Liver (tissue), 9 donors: ENCODE measurements around the gene ALDH1B1. TPM values are rescaled to one million over a fixed set of nuclear protein-coding genes. Genes with fewer than 3 reads are reported as not detected.

Source experiments
- DNase-seq: peaks from one replicate; pipeline ENCODE4 v3.0.0-alpha.2; 2017; ENCODE audit warnings: low spot score
- H3K27ac ChIP-seq, 2 donors: one replicate each; pipeline ENCODE4 v1.7.0; 2013; ENCODE audit warnings: inconsistent platforms in 2 of 2, low read length in 2 of 2, control low read depth in 1 of 2, low read depth in 1 of 2, mild to moderate bottlenecking in 1 of 2
- H3K27me3 ChIP-seq, 4 donors: one replicate each; pipeline versions ENCODE4 v1.6.1 to v1.7.0; 2013; ENCODE audit warnings: low read length in 3 of 4, inconsistent platforms in 1 of 4, mild to moderate bottlenecking in 1 of 4, moderate library complexity in 1 of 4; ENCODE audit not compliant: control insufficient read depth in 4 of 4, insufficient read depth in 4 of 4
- H3K36me3 ChIP-seq, 4 donors: one replicate each; pipeline versions ENCODE4 v1.6.1 to v1.7.0; 2013; ENCODE audit warnings: low read length in 3 of 4, mild to moderate bottlenecking in 3 of 4, low read depth in 1 of 4, moderate library complexity in 1 of 4; ENCODE audit not compliant: control insufficient read depth in 4 of 4, insufficient read depth in 3 of 4
- H3K4me1 ChIP-seq, 4 donors: one replicate each; pipeline versions ENCODE4 v1.6.1 to v1.7.0; 2013; ENCODE audit warnings: low read length in 3 of 4, mild to moderate bottlenecking in 3 of 4, moderate library complexity in 1 of 4; ENCODE audit not compliant: control insufficient read depth in 4 of 4, insufficient read depth in 4 of 4
- H3K4me3 ChIP-seq, 3 donors: one replicate each; pipeline versions ENCODE4 v1.6.1 to v1.7.0; 2013; ENCODE audit warnings: low read length in 3 of 3, control low read depth in 1 of 3, low read depth in 1 of 3, mild to moderate bottlenecking in 1 of 3
- H3K9ac ChIP-seq, 2 donors: one replicate each; pipeline ENCODE4 v1.7.0; 2013; ENCODE audit warnings: low read length in 2 of 2, mild to moderate bottlenecking in 2 of 2, moderate library complexity in 2 of 2, control low read depth in 1 of 2, low read depth in 1 of 2
- H3K9me3 ChIP-seq, 4 donors: one replicate each; pipeline versions ENCODE4 v1.6.1 to v1.7.0; 2013; ENCODE audit warnings: low read length in 3 of 4; ENCODE audit not compliant: control insufficient read depth in 4 of 4
- EGR1 ChIP-seq, 2 donors: IDR thresholded peaks; 2 replicates each; pipeline ENCODE4 v1.6.1; 2016 to 2018; ENCODE audit warnings: antibody characterized with exemption in 2 of 2, low read depth in 2 of 2
- FOXA2 ChIP-seq: IDR thresholded peaks from 2 replicates; pipeline ENCODE4 v1.6.1; 2016; ENCODE audit warnings: antibody characterized with exemption
- GABPA ChIP-seq, 2 donors: IDR thresholded peaks in 1 of 2; conservative IDR thresholded peaks in 1 of 2; 2 replicates each; pipeline ENCODE4 v1.6.1; 2016; ENCODE audit warnings: antibody characterized with exemption in 2 of 2, mild to moderate bottlenecking in 1 of 2, moderate library complexity in 1 of 2
- HNF4G ChIP-seq: IDR thresholded peaks from 2 replicates; pipeline ENCODE4 v1.6.1; 2016; ENCODE audit warnings: antibody characterized with exemption
- JUND ChIP-seq, 2 donors: IDR thresholded peaks; 2 replicates each; pipeline ENCODE4 v1.6.1; 2016; ENCODE audit warnings: antibody characterized with exemption in 2 of 2
- RAD21 ChIP-seq, 2 donors: IDR thresholded peaks; 2 replicates each; pipeline ENCODE4 v1.6.1; 2016; ENCODE audit warnings: antibody characterized with exemption in 2 of 2, mild to moderate bottlenecking in 2 of 2
- SP1 ChIP-seq: IDR thresholded peaks from 2 replicates; pipeline ENCODE4 v1.6.1; 2018; ENCODE audit warnings: antibody characterized with exemption, mild to moderate bottlenecking
- TAF1 ChIP-seq: conservative IDR thresholded peaks from 2 replicates; pipeline ENCODE4 v1.6.1; 2016; ENCODE audit warnings: antibody characterized with exemption, mild to moderate bottlenecking
- YY1 ChIP-seq: IDR thresholded peaks from 2 replicates; pipeline ENCODE4 v1.6.1; 2016; ENCODE audit warnings: antibody characterized with exemption, mild to moderate bottlenecking
- WGBS: extraction: QIAGEN DNeasy Blood & Tissue Kit; methylation state at CpG from one replicate; pipeline ENCODE4 v1.1.7; 2013; 5-methylcytosine and 5-hydroxymethylcytosine counted together
- polyA plus RNA-seq, 2 donors: library from polyadenylated mRNA; stranded (reverse) in 1 of 2; unstranded in 1 of 2; fragments of 200-250 nt in 1 of 2; fragments of >200 nt in 1 of 2; fragmentation: Nextera tagmentation in 1 of 2; extraction: Ambion mirVana in 1 of 2; gene quantifications; one replicate each; pipeline versions ENCODE4 v1.2.1 to v1.2.3, GENCODE V29; 2013 to 2015
- total RNA-seq, 2 donors: library from RNA; depleted of rRNA; stranded (reverse); fragments of >200 nt; gene quantifications; one replicate each; pipeline ENCODE4 v1.2.3, GENCODE V29; 2014
- TF ChIP-seq, protein P1 (sequence below): fragments of 150-350 bp; IDR thresholded peaks from 2 replicates; pipeline ENCODE4 v1.5.1; 2017; ENCODE audit warnings: improper control_type of control experiment, low read depth, low read length; ENCODE audit not compliant: missing input control
- TF ChIP-seq, protein P2 (sequence below): IDR thresholded peaks from 2 replicates; pipeline ENCODE4 v1.6.1; 2016; ENCODE audit warnings: antibody characterized with exemption
- TF ChIP-seq, protein P3 (sequence below): IDR thresholded peaks from 2 replicates; pipeline ENCODE4 v1.6.1; 2016; ENCODE audit warnings: antibody characterized with exemption
- TF ChIP-seq, protein P4 (sequence below): IDR thresholded peaks from 2 replicates; pipeline ENCODE4 v1.6.1; 2016; ENCODE audit warnings: antibody characterized with exemption
- donor health status: healthy.
- donor health status: healthy.
- donor health status: healthy.
- donor health status: healthy.
- donor health status: healthy.

Gene ALDH1B1
- total and polyA plus RNA-seq, 4 donors: 18.9 to 73.9 (median 52.6) TPM

DNA sequence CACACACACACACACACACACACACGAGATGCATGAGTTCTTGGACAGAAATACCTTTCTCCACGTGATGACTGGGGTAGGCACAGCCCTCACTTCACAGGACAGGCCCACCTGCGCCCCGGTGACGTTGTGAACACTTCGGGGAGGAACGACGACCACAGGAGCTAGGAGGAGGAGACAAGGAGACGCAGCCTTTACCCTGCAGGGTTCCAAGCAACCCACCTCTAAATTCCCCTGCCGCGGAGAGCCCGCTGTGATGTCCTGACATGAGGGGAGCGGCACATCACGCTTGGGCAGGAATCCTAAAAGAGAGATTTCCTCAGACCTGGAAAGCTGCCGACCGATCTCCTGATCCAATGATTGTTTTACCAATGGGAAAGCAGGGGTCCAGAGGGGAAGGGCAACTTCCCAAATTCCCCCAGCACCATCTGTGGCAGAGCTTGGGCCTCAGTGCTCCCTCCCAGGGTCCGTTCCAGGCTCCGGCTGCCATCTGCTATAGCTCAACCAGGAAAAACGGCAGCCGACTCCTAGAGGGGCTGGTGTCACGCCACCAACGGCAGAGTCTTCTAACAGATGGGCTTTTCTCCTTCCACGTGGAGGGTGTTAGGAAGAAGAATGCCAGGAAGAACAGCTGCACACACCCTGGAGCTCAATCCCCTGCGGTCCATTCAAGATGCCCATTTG is 21.7 kb downstream of the ALDH1B1 start:
- Histone ChIP-seq H3K9ac (no peak overlapping the region), H3K27ac (no peak overlapping the region), H3K9me3 (no peaks in the 10 kb centered on the region), H3K27me3 (no peaks in the 10 kb centered on the region), H3K4me1 (no peaks in the 10 kb centered on the region), H3K4me3 (no peak overlapping the region), H3K36me3 (no peaks in the 10 kb centered on the region)
- TF ChIP-seq HNF4G: no peak
- no peak for TF ChIP-seq RAD21 (IDR thresholded peaks at IDR 0.05)
- TF ChIP-seq, protein P1, sequence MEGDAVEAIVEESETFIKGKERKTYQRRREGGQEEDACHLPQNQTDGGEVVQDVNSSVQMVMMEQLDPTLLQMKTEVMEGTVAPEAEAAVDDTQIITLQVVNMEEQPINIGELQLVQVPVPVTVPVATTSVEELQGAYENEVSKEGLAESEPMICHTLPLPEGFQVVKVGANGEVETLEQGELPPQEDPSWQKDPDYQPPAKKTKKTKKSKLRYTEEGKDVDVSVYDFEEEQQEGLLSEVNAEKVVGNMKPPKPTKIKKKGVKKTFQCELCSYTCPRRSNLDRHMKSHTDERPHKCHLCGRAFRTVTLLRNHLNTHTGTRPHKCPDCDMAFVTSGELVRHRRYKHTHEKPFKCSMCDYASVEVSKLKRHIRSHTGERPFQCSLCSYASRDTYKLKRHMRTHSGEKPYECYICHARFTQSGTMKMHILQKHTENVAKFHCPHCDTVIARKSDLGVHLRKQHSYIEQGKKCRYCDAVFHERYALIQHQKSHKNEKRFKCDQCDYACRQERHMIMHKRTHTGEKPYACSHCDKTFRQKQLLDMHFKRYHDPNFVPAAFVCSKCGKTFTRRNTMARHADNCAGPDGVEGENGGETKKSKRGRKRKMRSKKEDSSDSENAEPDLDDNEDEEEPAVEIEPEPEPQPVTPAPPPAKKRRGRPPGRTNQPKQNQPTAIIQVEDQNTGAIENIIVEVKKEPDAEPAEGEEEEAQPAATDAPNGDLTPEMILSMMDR: no peak
- no peak for TF ChIP-seq SP1
- TF ChIP-seq FOXA2: no peak
- TF ChIP-seq JUND (IDR thresholded peaks at IDR 0.05): no peak
- WGBS: 64% methylated on average over 24 of the region's 24 CpGs
- no peak for DNase-seq

GRCh38 chr9:38415856-38416255 is 23.4 kb downstream of the ALDH1B1 start:
- Histone ChIP-seq H3K9me3 (no peaks in the 10 kb centered on the region), H3K36me3 (no peaks in the 10 kb centered on the region), H3K4me1 (no peaks in the 10 kb centered on the region), H3K27me3 (no peaks in the 10 kb centered on the region), H3K9ac (no peak overlapping the region), H3K27ac (no peak overlapping the region), H3K4me3 (no peak overlapping the region)
- no peak for TF ChIP-seq HNF4G
- no peak for DNase-seq
- 94% methylated on average over 8 of the region's 8 CpGs for WGBS

GRCh38 chr9:38416461-38416860 is 24.0 kb downstream of the ALDH1B1 start:
- TF ChIP-seq TAF1 (no peak), EGR1 (IDR thresholded peaks at IDR 0.05; ENCODE audit: low read depth in 2 of 2) (no peak), FOXA2 (no peak), YY1 (no peak), GABPA (IDR thresholded peaks at IDR 0.05 in 1 of 2, conservative IDR thresholded peaks at IDR 0.05 in 1 of 2) (no peak), RAD21 (IDR thresholded peaks at IDR 0.05) (no peak)
- TF ChIP-seq, protein P1: no peak
- TF ChIP-seq, protein P2, sequence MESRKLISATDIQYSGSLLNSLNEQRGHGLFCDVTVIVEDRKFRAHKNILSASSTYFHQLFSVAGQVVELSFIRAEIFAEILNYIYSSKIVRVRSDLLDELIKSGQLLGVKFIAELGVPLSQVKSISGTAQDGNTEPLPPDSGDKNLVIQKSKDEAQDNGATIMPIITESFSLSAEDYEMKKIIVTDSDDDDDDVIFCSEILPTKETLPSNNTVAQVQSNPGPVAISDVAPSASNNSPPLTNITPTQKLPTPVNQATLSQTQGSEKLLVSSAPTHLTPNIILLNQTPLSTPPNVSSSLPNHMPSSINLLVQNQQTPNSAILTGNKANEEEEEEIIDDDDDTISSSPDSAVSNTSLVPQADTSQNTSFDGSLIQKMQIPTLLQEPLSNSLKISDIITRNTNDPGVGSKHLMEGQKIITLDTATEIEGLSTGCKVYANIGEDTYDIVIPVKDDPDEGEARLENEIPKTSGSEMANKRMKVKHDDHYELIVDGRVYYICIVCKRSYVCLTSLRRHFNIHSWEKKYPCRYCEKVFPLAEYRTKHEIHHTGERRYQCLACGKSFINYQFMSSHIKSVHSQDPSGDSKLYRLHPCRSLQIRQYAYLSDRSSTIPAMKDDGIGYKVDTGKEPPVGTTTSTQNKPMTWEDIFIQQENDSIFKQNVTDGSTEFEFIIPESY: no peak
- TF ChIP-seq, protein P3, sequence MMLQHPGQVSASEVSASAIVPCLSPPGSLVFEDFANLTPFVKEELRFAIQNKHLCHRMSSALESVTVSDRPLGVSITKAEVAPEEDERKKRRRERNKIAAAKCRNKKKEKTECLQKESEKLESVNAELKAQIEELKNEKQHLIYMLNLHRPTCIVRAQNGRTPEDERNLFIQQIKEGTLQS: no peak
- TF ChIP-seq, protein P4, sequence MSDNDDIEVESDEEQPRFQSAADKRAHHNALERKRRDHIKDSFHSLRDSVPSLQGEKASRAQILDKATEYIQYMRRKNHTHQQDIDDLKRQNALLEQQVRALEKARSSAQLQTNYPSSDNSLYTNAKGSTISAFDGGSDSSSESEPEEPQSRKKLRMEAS: no peak
- Histone ChIP-seq H3K27me3 (no peaks in the 10 kb centered on the region), H3K27ac (no peak overlapping the region), H3K9me3 (no peaks in the 10 kb centered on the region), H3K9ac (no peak overlapping the region), H3K4me1 (no peaks in the 10 kb centered on the region), H3K4me3 (no peak overlapping the region), H3K36me3 (no peaks in the 10 kb centered on the region)
- 77% methylated on average over 4 of the region's 4 CpGs for WGBS
- no peak for DNase-seq
